ENCODE data around the gene UBE3C.

UBE3C gene

DNA sequence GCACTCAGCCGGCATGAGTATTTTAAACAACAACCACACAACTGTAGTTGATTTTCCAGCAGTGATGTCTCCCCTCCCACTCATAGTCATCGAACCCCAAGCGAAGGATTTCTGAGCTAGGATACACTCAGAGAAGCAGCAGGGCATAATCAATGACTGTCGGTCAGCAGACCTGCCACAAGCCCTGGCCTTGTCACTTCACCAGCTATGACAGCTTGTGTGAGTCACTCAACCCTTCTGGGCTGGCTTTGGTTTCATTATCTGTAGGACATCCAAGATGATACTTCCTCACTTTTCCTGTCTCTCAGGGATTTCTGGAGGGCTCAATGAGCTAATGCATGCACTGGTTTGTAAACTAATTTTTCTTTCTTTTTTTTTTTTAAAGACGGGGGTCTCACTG, 22.0 kb upstream of the UBE3C start:
- Histone ChIP-seq H2AK5ac (ENCODE audit: low read length, severe bottlenecking) (no peak overlapping the region), H2AFZ (ENCODE audit: low read depth, low read length) (no peak overlapping the region), H3K14ac (ENCODE audit: low read length in 2 of 2) (no peak overlapping the region), H3K4me1 (ENCODE audit: control insufficient read depth, insufficient read depth, low read depth, low read length) (no peaks in the 10 kb centered on the region), H4K8ac (ENCODE audit: low read length) (no peak overlapping the region), H3K4me2 (ENCODE audit: low read length, poor library complexity, severe bottlenecking) (no peak overlapping the region), H3K4ac (ENCODE audit: low read depth in 1 of 2, low read length in 2 of 2) (no peak overlapping the region), H3K27ac (ENCODE audit: low read length, poor library complexity, severe bottlenecking) (no peak overlapping the region), H4K91ac (ENCODE audit: low read length) (no peak overlapping the region), H3K23ac (ENCODE audit: low read length in 2 of 2) (no peak overlapping the region), H2BK12ac (ENCODE audit: low read length in 2 of 2) (no peak overlapping the region), H3K4me3 (ENCODE audit: insufficient read depth in 1 of 2, low read depth in 1 of 2, low read length in 2 of 2) (no peak overlapping the region), H3K79me1 (replicated peaks; ENCODE audit: low read length, poor library complexity, severe bottlenecking) (no peaks in the 10 kb centered on the region), H3K27me3 (ENCODE audit: control insufficient read depth in 1 of 2, insufficient read depth in 1 of 2, low read length in 2 of 2) (peaks cover 0 to 10% of the 10 kb centered on the region in 2 experiments), H3K18ac (ENCODE audit: low read depth in 1 of 2, low read length in 2 of 2) (no peak overlapping the region), H3K9me3 (ENCODE audit: control insufficient read depth, low read length) (peaks cover 3% of the 10 kb centered on the region), H2BK5ac (ENCODE audit: low read depth, low read length, poor library complexity, severe bottlenecking) (no peak overlapping the region), H2BK15ac (ENCODE audit: low read depth, poor library complexity, severe bottlenecking) (no peak overlapping the region), H3K36me3 (ENCODE audit: control insufficient read depth in 1 of 2, insufficient read depth in 2 of 2, low read depth in 1 of 2, low read length in 2 of 2) (no peaks in the 10 kb centered on the region), H2BK120ac (ENCODE audit: low read depth, low read length) (no peak overlapping the region), H3K9ac (ENCODE audit: low read length) (no peak overlapping the region)
- no peak for DNase-seq
- WGBS, result 90% methylated on average over 5 of the region's 5 CpGs

DNA sequence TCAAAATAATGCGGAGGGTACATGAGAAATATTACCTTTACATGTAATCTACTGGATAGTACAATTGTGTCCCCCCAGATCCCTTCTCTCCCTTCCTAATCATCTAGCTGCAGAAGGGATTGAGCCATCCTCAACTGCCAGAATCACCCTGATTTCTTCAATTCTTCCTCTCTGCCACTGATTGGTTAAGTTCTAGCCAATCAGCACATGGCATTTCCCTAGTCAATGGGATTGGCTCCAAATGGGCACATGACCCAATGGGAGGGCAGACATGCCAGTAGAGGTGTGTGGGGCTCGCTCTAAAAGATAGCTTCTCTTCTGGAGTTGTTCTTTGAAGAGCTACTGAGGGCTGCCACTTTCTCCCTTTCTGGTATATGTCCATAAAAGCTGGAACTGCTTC, 20.9 kb upstream of the UBE3C start:
- Histone ChIP-seq H3K4me2 (ENCODE audit: low read length, poor library complexity, severe bottlenecking) (no peak overlapping the region), H3K4ac (ENCODE audit: low read depth in 1 of 2, low read length in 2 of 2) (no peak overlapping the region), H3K9ac (ENCODE audit: low read length) (no peak overlapping the region), H3K27me3 (ENCODE audit: control insufficient read depth in 1 of 2, insufficient read depth in 1 of 2, low read length in 2 of 2) (peaks cover 0 to 10% of the 10 kb centered on the region in 2 experiments), H2BK15ac (ENCODE audit: low read depth, poor library complexity, severe bottlenecking) (no peak overlapping the region), H2AK5ac (ENCODE audit: low read length, severe bottlenecking) (no peak overlapping the region), H2BK120ac (ENCODE audit: low read depth, low read length) (no peak overlapping the region), H3K14ac (ENCODE audit: low read length in 2 of 2) (no peak overlapping the region), H3K4me1 (ENCODE audit: control insufficient read depth, insufficient read depth, low read depth, low read length) (no peaks in the 10 kb centered on the region), H3K23ac (ENCODE audit: low read length in 2 of 2) (no peak overlapping the region), H2AFZ (ENCODE audit: low read depth, low read length) (no peak overlapping the region), H3K36me3 (ENCODE audit: control insufficient read depth in 1 of 2, insufficient read depth in 2 of 2, low read depth in 1 of 2, low read length in 2 of 2) (no peaks in the 10 kb centered on the region), H3K18ac (ENCODE audit: low read depth in 1 of 2, low read length in 2 of 2) (no peak overlapping the region), H4K91ac (ENCODE audit: low read length) (no peak overlapping the region), H4K8ac (ENCODE audit: low read length) (no peak overlapping the region), H2BK5ac (ENCODE audit: low read depth, low read length, poor library complexity, severe bottlenecking) (no peak overlapping the region), H2BK12ac (ENCODE audit: low read length in 2 of 2) (no peak overlapping the region), H3K4me3 (ENCODE audit: insufficient read depth in 1 of 2, low read depth in 1 of 2, low read length in 2 of 2) (no peak overlapping the region), H3K79me1 (replicated peaks; ENCODE audit: low read length, poor library complexity, severe bottlenecking) (no peaks in the 10 kb centered on the region), H3K27ac (ENCODE audit: low read length, poor library complexity, severe bottlenecking) (no peak overlapping the region), H3K9me3 (ENCODE audit: control insufficient read depth, low read length) (peaks cover 3% of the 10 kb centered on the region)
- WGBS, result 76% methylated on average over 2 of the region's 2 CpGs
- no peak for DNase-seq

DNA sequence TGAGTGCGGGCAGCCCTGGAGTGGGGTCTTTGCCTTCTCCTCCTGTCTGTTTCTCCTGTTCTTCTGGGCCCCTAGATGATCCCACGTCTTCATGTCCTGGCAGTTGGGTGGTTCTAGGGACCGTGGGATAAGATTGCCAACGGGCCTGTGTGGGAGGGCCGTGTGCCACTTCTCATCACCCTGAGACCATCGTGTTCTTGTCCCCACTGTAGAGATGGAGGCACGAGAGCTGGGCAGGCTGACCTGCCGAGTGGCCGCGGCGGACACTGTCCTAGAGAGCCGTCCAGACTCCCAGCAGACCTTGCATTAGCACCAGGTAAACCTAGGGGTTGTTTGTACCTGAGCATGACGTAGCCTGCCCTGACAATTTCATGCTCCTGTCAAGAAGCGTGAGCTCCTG, 18.5 kb upstream of the UBE3C start:
- H3K4me2 ChIP-seq (ENCODE audit: low read length, poor library complexity, severe bottlenecking), result no peak overlapping the region
- DNase-seq, result no peak
- no peaks in the 10 kb centered on the region for H3K36me3 ChIP-seq (ENCODE audit: control insufficient read depth in 1 of 2, insufficient read depth in 2 of 2, low read depth in 1 of 2, low read length in 2 of 2)
- H3K9ac ChIP-seq (ENCODE audit: low read length), result no peak overlapping the region
- H3K79me1 ChIP-seq (replicated peaks; ENCODE audit: low read length, poor library complexity, severe bottlenecking), result no peaks in the 10 kb centered on the region
- no peak overlapping the region for H3K4ac ChIP-seq (ENCODE audit: low read depth in 1 of 2, low read length in 2 of 2)
- peaks cover 0 to 3% of the 10 kb centered on the region in 2 experiments for H3K27me3 ChIP-seq (ENCODE audit: control insufficient read depth in 1 of 2, insufficient read depth in 1 of 2, low read length in 2 of 2)
- no peak overlapping the region for H3K23ac ChIP-seq (ENCODE audit: low read length in 2 of 2)
- no peak overlapping the region for H4K91ac ChIP-seq (ENCODE audit: low read length)
- H2BK12ac ChIP-seq (ENCODE audit: low read length in 2 of 2), result no peak overlapping the region
- no peak overlapping the region for H2AK5ac ChIP-seq (ENCODE audit: low read length, severe bottlenecking)
- H3K14ac ChIP-seq (ENCODE audit: low read length in 2 of 2), result no peak overlapping the region
- H2BK120ac ChIP-seq (ENCODE audit: low read depth, low read length), result no peak overlapping the region
- H2BK15ac ChIP-seq (ENCODE audit: low read depth, poor library complexity, severe bottlenecking), result no peak overlapping the region
- H2AFZ ChIP-seq (ENCODE audit: low read depth, low read length), result no peak overlapping the region
- no peak overlapping the region for H2BK5ac ChIP-seq (ENCODE audit: low read depth, low read length, poor library complexity, severe bottlenecking)
- H3K4me3 ChIP-seq (ENCODE audit: insufficient read depth in 1 of 2, low read depth in 1 of 2, low read length in 2 of 2), result no peak overlapping the region
- no peak overlapping the region for H3K18ac ChIP-seq (ENCODE audit: low read depth in 1 of 2, low read length in 2 of 2)
- no peak overlapping the region for H4K8ac ChIP-seq (ENCODE audit: low read length)
- peaks cover 3% of the 10 kb centered on the region for H3K9me3 ChIP-seq (ENCODE audit: control insufficient read depth, low read length)
- no peaks in the 10 kb centered on the region for H3K4me1 ChIP-seq (ENCODE audit: control insufficient read depth, insufficient read depth, low read depth, low read length)
- WGBS, result 87% methylated on average over 14 of the region's 14 CpGs
- no peak overlapping the region for H3K27ac ChIP-seq (ENCODE audit: low read length, poor library complexity, severe bottlenecking)

DNA sequence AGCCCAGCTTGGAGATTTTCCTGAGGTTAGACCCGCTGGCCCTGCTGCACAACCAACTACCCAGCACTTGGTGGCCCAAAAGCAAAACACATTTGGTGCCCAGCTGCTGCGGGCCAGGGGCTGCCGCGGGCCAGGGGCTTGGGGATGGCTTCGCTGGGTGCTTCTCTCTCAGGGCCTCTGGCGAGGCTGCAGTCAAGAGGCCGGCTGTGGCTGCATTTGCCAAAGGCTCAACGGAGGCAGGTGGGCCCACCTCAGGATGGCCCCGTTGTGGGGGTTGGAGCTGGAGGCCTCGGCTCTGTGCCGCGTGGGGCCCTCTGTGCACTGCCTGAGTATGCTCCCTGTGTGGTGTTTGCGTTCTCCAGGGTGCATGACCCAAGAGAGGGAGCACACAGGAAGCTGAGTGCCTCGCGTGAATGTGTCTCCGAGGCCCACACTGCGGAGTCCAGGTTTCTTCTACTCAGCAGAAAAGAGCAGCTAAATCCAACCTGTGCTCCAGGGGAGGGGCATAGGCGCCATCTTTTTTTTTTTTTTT, 17.5 kb upstream of the UBE3C start:
- no peaks in the 10 kb centered on the region for H3K79me1 ChIP-seq (replicated peaks; ENCODE audit: low read length, poor library complexity, severe bottlenecking)
- no peak overlapping the region for H3K4ac ChIP-seq (ENCODE audit: low read depth in 1 of 2, low read length in 2 of 2)
- H3K36me3 ChIP-seq (ENCODE audit: control insufficient read depth in 1 of 2, insufficient read depth in 2 of 2, low read depth in 1 of 2, low read length in 2 of 2), result no peaks in the 10 kb centered on the region
- no peak overlapping the region for H2BK12ac ChIP-seq (ENCODE audit: low read length in 2 of 2)
- no peak overlapping the region for H2BK15ac ChIP-seq (ENCODE audit: low read depth, poor library complexity, severe bottlenecking)
- no peak overlapping the region for H3K4me2 ChIP-seq (ENCODE audit: low read length, poor library complexity, severe bottlenecking)
- 88% methylated on average over 18 of the region's 18 CpGs for WGBS
- no peak overlapping the region for H3K27ac ChIP-seq (ENCODE audit: low read length, poor library complexity, severe bottlenecking)
- no peak overlapping the region for H3K23ac ChIP-seq (ENCODE audit: low read length in 2 of 2)
- no peak overlapping the region for H3K9ac ChIP-seq (ENCODE audit: low read length)
- DNase-seq, result no peak
- no peak overlapping the region for H2BK5ac ChIP-seq (ENCODE audit: low read depth, low read length, poor library complexity, severe bottlenecking)
- no peak overlapping the region for H4K8ac ChIP-seq (ENCODE audit: low read length)
- no peak overlapping the region for H3K18ac ChIP-seq (ENCODE audit: low read depth in 1 of 2, low read length in 2 of 2)
- H3K4me3 ChIP-seq (ENCODE audit: insufficient read depth in 1 of 2, low read depth in 1 of 2, low read length in 2 of 2), result no peak overlapping the region
- H2AFZ ChIP-seq (ENCODE audit: low read depth, low read length), result no peak overlapping the region
- H3K9me3 ChIP-seq (ENCODE audit: control insufficient read depth, low read length), result peaks cover 3% of the 10 kb centered on the region
- no peak overlapping the region for H2BK120ac ChIP-seq (ENCODE audit: low read depth, low read length)
- H3K14ac ChIP-seq (ENCODE audit: low read length in 2 of 2), result no peak overlapping the region
- no peak overlapping the region for H2AK5ac ChIP-seq (ENCODE audit: low read length, severe bottlenecking)
- peaks cover 0 to 3% of the 10 kb centered on the region in 2 experiments for H3K27me3 ChIP-seq (ENCODE audit: control insufficient read depth in 1 of 2, insufficient read depth in 1 of 2, low read length in 2 of 2)
- no peaks in the 10 kb centered on the region for H3K4me1 ChIP-seq (ENCODE audit: control insufficient read depth, insufficient read depth, low read depth, low read length)
- H4K91ac ChIP-seq (ENCODE audit: low read length), result no peak overlapping the region

All from mesenchymal stem cell (in vitro differentiated cells and primary cell).